NOMO-1 treated with dmso at 0.1 percent for 144 hours (cell line): ENCODE data around the gene NOSIP.

ENCODE experiments used
- DNase-seq: peaks from one replicate; lab custom pipeline; 2025; ENCODE audit not compliant: unreplicated experiment; lab: John Stamatoyannopoulos, UW

Gene NOSIP

GRCh38 chr19:49595819-49596404 lies 15.6 kb upstream of the NOSIP start:
- DNase-seq = no peak

- no peak for DNase-seq
Measured at GRCh38 chr19:49594993-49595818, 14.8 kb upstream of the NOSIP start.

GRCh38 chr19:49594157-49594992 lies 14.0 kb upstream of the NOSIP start:
- DNase-seq = no peak

- DNase-seq = peak; percentile 79
Measured at GRCh38 chr19:49593233-49594113, 13.1 kb upstream of the NOSIP start.

GRCh38 chr19:49592486-49593232 lies 12.3 kb upstream of the NOSIP start:
- DNase-seq = peak; percentile 14

- DNase-seq = no peak
Measured at GRCh38 chr19:49591731-49592485, 11.6 kb upstream of the NOSIP start.

- peak; percentile 68 for DNase-seq
Measured at GRCh38 chr19:49590971-49591730, 10.8 kb upstream of the NOSIP start, which contains the start of gene PRR12. PRR12 (plus strand) TSS chr19:49591182; CDS start chr19:49591655, 473 bp downstream.

- peak; percentile 98 for DNase-seq
Measured at GRCh38 chr19:49590071-49590970, 10.0 kb upstream of the NOSIP start.

- DNase-seq = no peak
Measured at GRCh38 chr19:49589502-49589905, 9.1 kb upstream of the NOSIP start.

- DNase-seq = no peak
Measured at GRCh38 chr19:49588365-49589122, 8.2 kb upstream of the NOSIP start.

- DNase-seq = no peak
Measured at GRCh38 chr19:49587227-49587626, 6.9 kb upstream of the NOSIP start.

GRCh38 chr19:49585023-49585422 lies 4.7 kb upstream of the NOSIP start:
- no peak for DNase-seq

GRCh38 chr19:49583239-49583638 lies 2.9 kb upstream of the NOSIP start:
- no peak for DNase-seq

- no peak for DNase-seq
Measured at GRCh38 chr19:49581007-49581508, 702 bp upstream of the NOSIP start, which contains the start of gene PRRG2. PRRG2 (plus strand) TSS chr19:49581316; CDS start chr19:49583220, 1,904 bp downstream.

- no peak for DNase-seq
Measured at GRCh38 chr19:49579947-49580263, 451 bp downstream of the NOSIP start.

- no peak for DNase-seq
Measured at GRCh38 chr19:49579193-49579592, 1.2 kb downstream of the NOSIP start.
